ENCODE data around the gene MLLT6. TPM values are rescaled to one million over a fixed set of nuclear protein-coding genes. Genes with fewer than 3 reads are reported as not detected.

Gene MLLT6
- total RNA-seq, 2 donors from 2014 or later = 232 to 395 TPM

- Mint-ChIP-seq H3K4me1 (peaks cover 4% of the 10 kb centered on the region), H3K9me3 (no peaks in the 10 kb centered on the region), H3K27me3 (no peaks in the 10 kb centered on the region), H3K27ac (peak overlapping the region; percentile 79), H3K4me3 (no peak overlapping the region), H3K36me3 (ENCODE audit: low read depth) (peaks cover 100% of the 10 kb centered on the region)
- peak; percentile 48 for ATAC-seq (replicated peaks)
Measured at GRCh38 chr17:38761612-38762011, 56.5 kb downstream of the MLLT6 start.

- H3K4me3 Mint-ChIP-seq = no peak overlapping the region
- no peaks in the 10 kb centered on the region for H3K9me3 Mint-ChIP-seq
- peak overlapping the region; percentile 79 for H3K27ac Mint-ChIP-seq
- no peak for ATAC-seq (replicated peaks)
- peaks cover 4% of the 10 kb centered on the region for H3K4me1 Mint-ChIP-seq
- H3K27me3 Mint-ChIP-seq = no peaks in the 10 kb centered on the region
- H3K36me3 Mint-ChIP-seq (ENCODE audit: low read depth) = peaks cover 100% of the 10 kb centered on the region
Measured at GRCh38 chr17:38762231-38762630, 57.2 kb downstream of the MLLT6 start.

- H3K4me3 Mint-ChIP-seq = no peak overlapping the region
- ATAC-seq (replicated peaks) = no peak
- peaks cover 100% of the 10 kb centered on the region for H3K36me3 Mint-ChIP-seq (ENCODE audit: low read depth)
- H3K27ac Mint-ChIP-seq = no peak overlapping the region
- no peaks in the 10 kb centered on the region for H3K27me3 Mint-ChIP-seq
- H3K9me3 Mint-ChIP-seq = no peaks in the 10 kb centered on the region
- H3K4me1 Mint-ChIP-seq = peaks cover 4% of the 10 kb centered on the region
Measured at GRCh38 chr17:38766341-38766740, 61.3 kb downstream of the MLLT6 start.

- H3K36me3 Mint-ChIP-seq (ENCODE audit: low read depth) = peaks cover 100% of the 10 kb centered on the region
- H3K27me3 Mint-ChIP-seq = no peaks in the 10 kb centered on the region
- H3K9me3 Mint-ChIP-seq = no peaks in the 10 kb centered on the region
- H3K27ac Mint-ChIP-seq = no peak overlapping the region
- H3K4me1 Mint-ChIP-seq = no peaks in the 10 kb centered on the region
- ATAC-seq (replicated peaks) = no peak
- no peak overlapping the region for H3K4me3 Mint-ChIP-seq
Measured at GRCh38 chr17:38768417-38768816, 63.3 kb downstream of the MLLT6 start.

GRCh38 chr17:38773258-38773657 is 68.2 kb downstream of the MLLT6 start:
- Mint-ChIP-seq H3K9me3 (no peaks in the 10 kb centered on the region), H3K4me1 (no peaks in the 10 kb centered on the region), H3K36me3 (ENCODE audit: low read depth) (peaks cover 94% of the 10 kb centered on the region), H3K27ac (peak overlapping the region; percentile 55), H3K4me3 (no peak overlapping the region), H3K27me3 (no peaks in the 10 kb centered on the region)
- no peak for ATAC-seq (replicated peaks)

GRCh38 chr17:38777641-38778250 is 72.7 kb downstream of the MLLT6 start:
- Mint-ChIP-seq H3K4me3 (no peak overlapping the region), H3K27me3 (no peaks in the 10 kb centered on the region), H3K36me3 (ENCODE audit: low read depth) (peaks cover 94% of the 10 kb centered on the region), H3K9me3 (no peaks in the 10 kb centered on the region), H3K27ac (no peak overlapping the region), H3K4me1 (no peaks in the 10 kb centered on the region)
- no peak for ATAC-seq (replicated peaks)

Other genes starting within 250 kb of the MLLT6 start
- under 1 TPM in 1 of 2 donors, not detected in 1; 0.71 TPM for gene SRCIN1, start 99.3 kb upstream of the MLLT6 start, total RNA-seq
- gene EPOP, start 30.3 kb upstream of the MLLT6 start, total RNA-seq = 10 to 100 TPM; 29.6 to 39.1 TPM
- 10 to 100 TPM; 36.1 to 57.3 TPM for gene CISD3, start 25.1 kb downstream of the MLLT6 start, total RNA-seq
- gene PCGF2, start 43.1 kb downstream of the MLLT6 start, total RNA-seq = 1 to 10 TPM; 1.6 to 4.3 TPM
- 100 to 1,000 TPM; 235 to 375 TPM for gene PSMB3, start 47.5 kb downstream of the MLLT6 start, total RNA-seq
- gene PIP4K2B, start 94.3 kb downstream of the MLLT6 start, total RNA-seq = 10 to 100 TPM; 37.1 to 43.8 TPM
- 10 to 100 TPM; 28.1 to 37.1 TPM for gene CWC25, start 120.0 kb downstream of the MLLT6 start, total RNA-seq
- 1,000 to 10,000 TPM; 1,686 to 2,077 TPM for gene RPL23, start 148.4 kb downstream of the MLLT6 start, total RNA-seq
- 100 to 1,000 TPM; 116 to 172 TPM for gene LASP1, start 164.8 kb downstream of the MLLT6 start, total RNA-seq